K562 (cell line): Measurements from ENCODE around the gene LAMA5. TPM values are rescaled to one million over a fixed set of nuclear protein-coding genes. Genes with fewer than 3 reads are reported as not detected.

Source experiments
- BCOR ChIP-seq: fragments of 450-650 bp; IDR thresholded peaks from 2 replicates; pipeline ENCODE4 v1.6.1; 2016
- CREM ChIP-seq: IDR thresholded peaks from 2 replicates; pipeline ENCODE4 v1.6.1; 2014; ENCODE audit warnings: antibody characterized with exemption, low read depth
- KDM5B ChIP-seq: fragments of 200-600 bp; sonication (generic); IDR thresholded peaks from 2 replicates; pipeline ENCODE4 v1.6.1; 2012; ENCODE audit warnings: low read depth, mild to moderate bottlenecking, moderate library complexity, low read length, control low read depth, inconsistent platforms; ENCODE audit not compliant: insufficient replicate concordance
- MTA1 ChIP-seq: fragments of 450-650 bp; IDR thresholded peaks from 2 replicates; pipeline ENCODE4 v1.6.1; 2017; ENCODE audit warnings: borderline replicate concordance
- NR2C2 ChIP-seq, 2 experiments: fragments of 200-800 bp in 1 of 2; sonication (Bioruptor generic) in 1 of 2; sonication (generic) in 1 of 2; formaldehyde crosslinking in 1 of 2; IDR thresholded peaks; 2 replicates each; pipeline versions ENCODE4 v1.6.1 to v1.8.0; 2016 to 2022; ENCODE audit warnings: mild to moderate bottlenecking in 1 of 2, missing compliant biosample characterization in 1 of 2, missing genetic modification characterization in 1 of 2, missing genetic modification reagents in 1 of 2
- RBBP5 ChIP-seq: fragments of 200-600 bp; sonication (generic); IDR thresholded peaks from 2 replicates; pipeline ENCODE4 v1.6.1; 2012; ENCODE audit warnings: borderline replicate concordance, mild to moderate bottlenecking, low read length, control low read depth, inconsistent platforms; ENCODE audit not compliant: insufficient read depth, poor library complexity, severe bottlenecking
- SIN3A ChIP-seq, 2 experiments: fragments of 150-350 bp in 1 of 2; IDR thresholded peaks; 2 replicates each; pipeline ENCODE4 v1.6.1; 2011 to 2016; ENCODE audit warnings: borderline replicate concordance in 2 of 2, low read depth in 2 of 2, low read length in 2 of 2, mild to moderate bottlenecking in 2 of 2, moderate library complexity in 2 of 2; ENCODE audit not compliant: control insufficient read depth in 1 of 2
- SIRT6 ChIP-seq: IDR thresholded peaks from one replicate; pipeline ENCODE4 v1.6.1; 2012; ENCODE audit warnings: low read depth, mild to moderate bottlenecking, control low read depth, inconsistent platforms, low read length, moderate library complexity
- ZNF12 ChIP-seq: sonication (generic); formaldehyde crosslinking; IDR thresholded peaks from 2 replicates; pipeline ENCODE4 v1.4.0; 2020; ENCODE audit warnings: mild to moderate bottlenecking, missing genetic modification reagents
- ZNF41 ChIP-seq: fragments of 250-450 bp; sonication (Bioruptor Pico); conservative IDR thresholded peaks from 2 replicates; pipeline ENCODE4 v1.4.0; 2020; ENCODE audit warnings: mild to moderate bottlenecking
- ZNF766 ChIP-seq: fragments of 200-800 bp; sonication (Bioruptor generic); conservative IDR thresholded peaks from 2 replicates; pipeline ENCODE4 v1.6.1; 2016; ENCODE audit warnings: missing genetic modification characterization, missing compliant biosample characterization
- polyA plus RNA-seq, 8 experiments: library from polyadenylated mRNA; depleted of rRNA in 4 of 8; stranded (reverse) in 5 of 8; unstranded in 3 of 8; fragments of >200 nt; fragmentation: Nextera tagmentation in 2 of 8; fragmentation: Illumina TruSeq in 1 of 8; extraction: Ambion mirVana in 2 of 8; extraction: Trizol in 1 of 8; gene quantifications; 2 replicates each; pipeline versions ENCODE4 v1.2.1 to v1.2.3, GENCODE V29; 2011 to 2014; ENCODE audit warnings: inconsistent platforms in 1 of 8, missing spikeins in 1 of 8
- total RNA-seq, 7 experiments: library from RNA; depleted of rRNA in 6 of 7; stranded (reverse); fragments of >200 nt in 6 of 7; fragmentation: Illumina TruSeq in 2 of 7; extraction: Trizol in 2 of 7; gene quantifications; 2 replicates each; pipeline versions ENCODE4 v1.2.1 to v1.2.3, GENCODE V29; 2011 to 2021; ENCODE audit warnings: low replicate concordance in 1 of 7
- TF ChIP-seq, protein P1 (sequence below): sonication (generic); formaldehyde crosslinking; IDR thresholded peaks from 2 replicates; pipeline ENCODE4 v1.8.0; 2022; ENCODE audit warnings: missing genetic modification reagents, mild to moderate bottlenecking, moderate library complexity, borderline replicate concordance
- TF ChIP-seq, protein P2 (sequence below): fragments of 450-650 bp; formaldehyde crosslinking; IDR thresholded peaks from 2 replicates; pipeline ENCODE4 v1.4.0; 2020; ENCODE audit warnings: mild to moderate bottlenecking, moderate library complexity
- TF ChIP-seq, protein P3 (sequence below): fragments of 450-650 bp; IDR thresholded peaks from 2 replicates; pipeline ENCODE4 v1.6.1; 2017; ENCODE audit warnings: antibody characterized with exemption
- TF ChIP-seq, protein P4 (sequence below), 2 experiments: IDR thresholded peaks; 2 replicates each; pipeline ENCODE4 v1.6.1; 2011; ENCODE audit warnings: borderline replicate concordance in 1 of 2, control low read depth in 1 of 2, low read depth in 1 of 2, low read length in 1 of 2, mild to moderate bottlenecking in 1 of 2, mixed read lengths in 1 of 2, moderate library complexity in 1 of 2; ENCODE audit not compliant: insufficient read depth in 1 of 2, insufficient read length in 1 of 2, poor library complexity in 1 of 2, severe bottlenecking in 1 of 2; ENCODE audit errors: extremely low read depth in 1 of 2
- TF ChIP-seq, protein P5 (sequence below): fragments of 250-450 bp; sonication (Bioruptor Pico); IDR thresholded peaks from 2 replicates; pipeline ENCODE4 v1.9.0; 2021; ENCODE audit warnings: mild to moderate bottlenecking, inconsistent platforms

LAMA5 gene
- total and polyA plus RNA-seq, 9 of the 15 experiments (the other 6 are each of a cell fraction or from before 2014, with no cell fraction given): 0.31 to 101 (median 7.8) TPM

DNA sequence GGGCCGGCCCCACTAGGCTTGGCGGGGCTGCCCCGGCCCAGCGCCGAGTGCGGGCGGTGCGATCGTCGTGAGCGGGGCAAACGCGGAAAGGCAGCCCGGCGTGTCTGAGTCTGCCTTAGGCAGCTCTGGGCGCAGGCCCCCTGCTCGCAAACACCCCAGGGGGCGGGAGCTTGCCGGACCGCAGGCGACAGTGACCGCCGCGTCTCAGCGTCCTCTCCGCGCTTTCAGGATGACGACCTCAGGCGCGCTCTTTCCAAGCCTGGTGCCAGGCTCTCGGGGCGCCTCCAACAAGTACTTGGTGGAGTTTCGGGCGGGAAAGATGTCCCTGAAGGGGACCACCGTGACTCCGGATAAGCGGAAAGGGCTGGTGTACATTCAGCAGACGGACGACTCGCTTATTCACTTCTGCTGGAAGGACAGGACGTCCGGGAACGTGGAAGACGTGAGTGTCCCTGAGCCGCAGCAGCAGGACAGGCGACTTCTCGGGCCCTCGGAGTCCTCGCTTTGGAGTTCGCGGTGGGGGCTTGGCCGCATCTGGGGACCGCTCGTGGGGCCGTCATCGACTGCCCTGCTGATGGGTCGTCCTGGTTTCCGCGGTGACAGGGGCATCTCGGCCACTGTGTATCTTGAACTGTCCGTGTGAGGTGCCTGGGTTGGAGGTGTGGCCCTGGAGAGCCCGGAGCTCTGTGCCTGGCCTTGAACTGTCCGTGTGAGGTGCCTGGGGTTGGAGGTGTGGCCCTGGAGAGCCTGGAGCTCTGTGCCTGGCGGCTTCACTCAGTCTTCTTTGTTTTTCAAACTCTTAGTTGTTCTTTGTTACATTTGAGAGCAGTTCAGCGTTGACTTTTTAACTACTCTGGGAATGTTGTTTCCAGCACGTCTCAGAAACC is 63.5 kb downstream of the LAMA5 start (continued):
- TF ChIP-seq, protein P1, sequence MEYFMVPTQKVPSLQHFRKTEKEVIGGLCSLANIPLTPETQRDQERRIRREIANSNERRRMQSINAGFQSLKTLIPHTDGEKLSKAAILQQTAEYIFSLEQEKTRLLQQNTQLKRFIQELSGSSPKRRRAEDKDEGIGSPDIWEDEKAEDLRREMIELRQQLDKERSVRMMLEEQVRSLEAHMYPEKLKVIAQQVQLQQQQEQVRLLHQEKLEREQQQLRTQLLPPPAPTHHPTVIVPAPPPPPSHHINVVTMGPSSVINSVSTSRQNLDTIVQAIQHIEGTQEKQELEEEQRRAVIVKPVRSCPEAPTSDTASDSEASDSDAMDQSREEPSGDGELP: no peak
- TF ChIP-seq, protein P2, sequence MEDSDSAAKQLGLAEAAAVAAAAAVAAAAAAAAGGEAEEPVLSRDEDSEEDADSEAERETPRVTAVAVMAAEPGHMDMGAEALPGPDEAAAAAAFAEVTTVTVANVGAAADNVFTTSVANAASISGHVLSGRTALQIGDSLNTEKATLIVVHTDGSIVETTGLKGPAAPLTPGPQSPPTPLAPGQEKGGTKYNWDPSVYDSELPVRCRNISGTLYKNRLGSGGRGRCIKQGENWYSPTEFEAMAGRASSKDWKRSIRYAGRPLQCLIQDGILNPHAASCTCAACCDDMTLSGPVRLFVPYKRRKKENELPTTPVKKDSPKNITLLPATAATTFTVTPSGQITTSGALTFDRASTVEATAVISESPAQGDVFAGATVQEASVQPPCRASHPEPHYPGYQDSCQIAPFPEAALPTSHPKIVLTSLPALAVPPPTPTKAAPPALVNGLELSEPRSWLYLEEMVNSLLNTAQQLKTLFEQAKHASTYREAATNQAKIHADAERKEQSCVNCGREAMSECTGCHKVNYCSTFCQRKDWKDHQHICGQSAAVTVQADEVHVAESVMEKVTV (CRISPR knock-in tag): no peak
- peak; percentile 14; the same call in 1 of the 2 replicates for TF ChIP-seq NR2C2 (CRISPR knock-in tag; IDR thresholded peaks at IDR 0.05)
- TF ChIP-seq NR2C2 (tag; IDR thresholded peaks at IDR 0.05): no peak
- TF ChIP-seq, protein P3, sequence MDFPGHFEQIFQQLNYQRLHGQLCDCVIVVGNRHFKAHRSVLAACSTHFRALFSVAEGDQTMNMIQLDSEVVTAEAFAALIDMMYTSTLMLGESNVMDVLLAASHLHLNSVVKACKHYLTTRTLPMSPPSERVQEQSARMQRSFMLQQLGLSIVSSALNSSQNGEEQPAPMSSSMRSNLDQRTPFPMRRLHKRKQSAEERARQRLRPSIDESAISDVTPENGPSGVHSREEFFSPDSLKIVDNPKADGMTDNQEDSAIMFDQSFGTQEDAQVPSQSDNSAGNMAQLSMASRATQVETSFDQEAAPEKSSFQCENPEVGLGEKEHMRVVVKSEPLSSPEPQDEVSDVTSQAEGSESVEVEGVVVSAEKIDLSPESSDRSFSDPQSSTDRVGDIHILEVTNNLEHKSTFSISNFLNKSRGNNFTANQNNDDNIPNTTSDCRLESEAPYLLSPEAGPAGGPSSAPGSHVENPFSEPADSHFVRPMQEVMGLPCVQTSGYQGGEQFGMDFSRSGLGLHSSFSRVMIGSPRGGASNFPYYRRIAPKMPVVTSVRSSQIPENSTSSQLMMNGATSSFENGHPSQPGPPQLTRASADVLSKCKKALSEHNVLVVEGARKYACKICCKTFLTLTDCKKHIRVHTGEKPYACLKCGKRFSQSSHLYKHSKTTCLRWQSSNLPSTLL: no peak
- TF ChIP-seq ZNF12 (CRISPR knock-in tag): 0 out of 2 replicates have a peak, but pooled peaks have one; percentile 22
- TF ChIP-seq, protein P4, sequence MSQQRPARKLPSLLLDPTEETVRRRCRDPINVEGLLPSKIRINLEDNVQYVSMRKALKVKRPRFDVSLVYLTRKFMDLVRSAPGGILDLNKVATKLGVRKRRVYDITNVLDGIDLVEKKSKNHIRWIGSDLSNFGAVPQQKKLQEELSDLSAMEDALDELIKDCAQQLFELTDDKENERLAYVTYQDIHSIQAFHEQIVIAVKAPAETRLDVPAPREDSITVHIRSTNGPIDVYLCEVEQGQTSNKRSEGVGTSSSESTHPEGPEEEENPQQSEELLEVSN (IDR thresholded peaks at IDR 0.05; ENCODE audit: borderline replicate concordance in 1 of 2, extremely low read depth in 1 of 2, insufficient read depth in 1 of 2, insufficient read length in 1 of 2, low read depth in 1 of 2, low read length in 1 of 2, poor library complexity in 1 of 2, severe bottlenecking in 1 of 2): peak in 1 of 2 experiments; percentile 8
- TF ChIP-seq SIRT6: no peak
- TF ChIP-seq, protein P5, sequence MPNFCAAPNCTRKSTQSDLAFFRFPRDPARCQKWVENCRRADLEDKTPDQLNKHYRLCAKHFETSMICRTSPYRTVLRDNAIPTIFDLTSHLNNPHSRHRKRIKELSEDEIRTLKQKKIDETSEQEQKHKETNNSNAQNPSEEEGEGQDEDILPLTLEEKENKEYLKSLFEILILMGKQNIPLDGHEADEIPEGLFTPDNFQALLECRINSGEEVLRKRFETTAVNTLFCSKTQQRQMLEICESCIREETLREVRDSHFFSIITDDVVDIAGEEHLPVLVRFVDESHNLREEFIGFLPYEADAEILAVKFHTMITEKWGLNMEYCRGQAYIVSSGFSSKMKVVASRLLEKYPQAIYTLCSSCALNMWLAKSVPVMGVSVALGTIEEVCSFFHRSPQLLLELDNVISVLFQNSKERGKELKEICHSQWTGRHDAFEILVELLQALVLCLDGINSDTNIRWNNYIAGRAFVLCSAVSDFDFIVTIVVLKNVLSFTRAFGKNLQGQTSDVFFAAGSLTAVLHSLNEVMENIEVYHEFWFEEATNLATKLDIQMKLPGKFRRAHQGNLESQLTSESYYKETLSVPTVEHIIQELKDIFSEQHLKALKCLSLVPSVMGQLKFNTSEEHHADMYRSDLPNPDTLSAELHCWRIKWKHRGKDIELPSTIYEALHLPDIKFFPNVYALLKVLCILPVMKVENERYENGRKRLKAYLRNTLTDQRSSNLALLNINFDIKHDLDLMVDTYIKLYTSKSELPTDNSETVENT (CRISPR knock-in tag): 0 out of 2 replicates have a peak, but pooled peaks have one; percentile 14
- peak; percentile 18 for TF ChIP-seq KDM5B
- TF ChIP-seq CREM: peak; percentile 65
- TF ChIP-seq ZNF766: no peak
- TF ChIP-seq MTA1: no peak
- peak; percentile 63 to 70; a peak in 2 of 4 replicates for TF ChIP-seq SIN3A (IDR thresholded peaks at IDR 0.05; ENCODE audit: borderline replicate concordance in 2 of 2, control insufficient read depth in 1 of 2, low read depth in 2 of 2, low read length in 2 of 2)
- no peak for TF ChIP-seq BCOR
- TF ChIP-seq RBBP5: peak; percentile 60
- no peak for TF ChIP-seq ZNF41 (CRISPR knock-in tag)
